Breast epithelium (tissue), 3 donors: ENCODE data around the gene NOS2.
"Not testable (repeated sequence)": the region's sequence is repeated elsewhere in the genome, so short reads cannot be mapped to it uniquely, and the experiment has no call there.

Experiments used
- CTCF ChIP-seq, 3 donors: fragments of 450-650 bp; IDR thresholded peaks; one replicate each; pipeline ENCODE4 v1.5.1; 2016 to 2017; ENCODE audit warnings: antibody characterized with exemption in 3 of 3, mild to moderate bottlenecking in 3 of 3, moderate library complexity in 3 of 3
- POLR2A ChIP-seq: fragments of 450-650 bp; IDR thresholded peaks from one replicate; pipeline ENCODE4 v1.6.1; 2016; ENCODE audit warnings: antibody characterized with exemption, mild to moderate bottlenecking, moderate library complexity

DNA sequence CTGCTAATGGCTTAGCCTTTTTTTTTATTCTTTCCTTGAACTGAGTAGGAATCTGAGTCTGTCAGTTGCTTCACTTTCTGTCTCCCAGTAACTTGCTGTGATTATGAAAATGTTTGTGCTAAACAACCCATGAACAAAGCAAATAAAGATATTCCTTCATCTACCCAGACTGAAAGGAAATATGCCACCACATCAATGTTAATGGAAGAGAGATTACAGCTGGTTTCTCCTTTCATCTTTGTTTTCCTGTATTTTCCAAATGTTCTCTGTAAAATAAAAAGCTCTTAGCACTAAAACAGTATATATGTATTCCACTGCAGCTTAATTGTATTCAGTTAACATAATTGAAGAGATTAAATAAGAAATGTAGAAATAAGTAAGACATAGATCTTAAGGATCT is 67.6 kb downstream of the NOS2 start:
- not testable (repeated sequence) for TF ChIP-seq CTCF (IDR thresholded peaks at IDR 0.05); POLR2A
